ENCODE results near the gene RUNX1.

- TF ChIP-seq POLR2A (IDR thresholded peaks at IDR 0.05; ENCODE audit: low read length) (no peak), GATA1 (IDR thresholded peaks at IDR 0.05; ENCODE audit: low read depth, low read length) (no peak)
Observed at GRCh38 chr21:35037384-35037765, 11.7 kb downstream of the RUNX1 start.

Measured in erythroblast (primary cell).